Glomerular endothelial cell (primary cell): ENCODE results near the gene ABHD18. TPM values are rescaled to one million over a fixed set of nuclear protein-coding genes. Genes with fewer than 3 reads are reported as not detected.
"Not testable (repeated sequence)": the region's sequence is repeated elsewhere in the genome, so short reads cannot be mapped to it uniquely, and the experiment has no call there.

Experiments
- DNase-seq: peaks from one replicate; pipeline ENCODE4 v3.0.0-alpha.2; 2011; ENCODE audit warnings: low read depth, low spot score; ENCODE audit errors: extremely low read depth
- total RNA-seq: library from RNA; depleted of rRNA; stranded (reverse); fragments of >200 nt; gene quantifications from 2 replicates; pipeline ENCODE4 v1.2.3, GENCODE V29; 2015

The ABHD18 gene
- total RNA-seq, 1 donor from 2014 or later, result 4.9 TPM

GRCh38 chr4:127988638-127989037, 23.4 kb downstream of the ABHD18 start:
- DNase-seq, result no peak

DNA sequence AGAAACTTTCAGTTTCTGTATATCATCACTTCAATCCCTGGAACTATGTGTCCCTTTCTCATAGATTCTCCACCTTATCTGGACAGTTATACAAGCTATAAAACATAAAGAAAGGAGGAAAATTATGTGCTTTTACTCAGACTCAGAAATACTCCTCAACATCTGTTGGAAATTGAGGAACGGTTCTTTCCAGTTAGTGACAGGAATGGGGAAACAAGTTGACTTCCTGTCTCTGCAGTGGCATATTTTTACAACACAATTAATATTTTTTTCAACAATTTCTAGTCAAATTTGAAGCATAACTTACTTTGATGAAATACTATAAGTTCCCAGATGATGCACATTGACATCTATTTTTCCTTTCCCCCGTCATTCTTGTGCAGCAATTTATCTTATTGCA, 27.9 kb downstream of the ABHD18 start:
- DNase-seq, result no peak

- no peak for DNase-seq
Measured at GRCh38 chr4:127995776-127996175, 30.6 kb downstream of the ABHD18 start.

- not testable (repeated sequence) for DNase-seq
Measured at GRCh38 chr4:127996521-127996920, 31.3 kb downstream of the ABHD18 start.

DNA sequence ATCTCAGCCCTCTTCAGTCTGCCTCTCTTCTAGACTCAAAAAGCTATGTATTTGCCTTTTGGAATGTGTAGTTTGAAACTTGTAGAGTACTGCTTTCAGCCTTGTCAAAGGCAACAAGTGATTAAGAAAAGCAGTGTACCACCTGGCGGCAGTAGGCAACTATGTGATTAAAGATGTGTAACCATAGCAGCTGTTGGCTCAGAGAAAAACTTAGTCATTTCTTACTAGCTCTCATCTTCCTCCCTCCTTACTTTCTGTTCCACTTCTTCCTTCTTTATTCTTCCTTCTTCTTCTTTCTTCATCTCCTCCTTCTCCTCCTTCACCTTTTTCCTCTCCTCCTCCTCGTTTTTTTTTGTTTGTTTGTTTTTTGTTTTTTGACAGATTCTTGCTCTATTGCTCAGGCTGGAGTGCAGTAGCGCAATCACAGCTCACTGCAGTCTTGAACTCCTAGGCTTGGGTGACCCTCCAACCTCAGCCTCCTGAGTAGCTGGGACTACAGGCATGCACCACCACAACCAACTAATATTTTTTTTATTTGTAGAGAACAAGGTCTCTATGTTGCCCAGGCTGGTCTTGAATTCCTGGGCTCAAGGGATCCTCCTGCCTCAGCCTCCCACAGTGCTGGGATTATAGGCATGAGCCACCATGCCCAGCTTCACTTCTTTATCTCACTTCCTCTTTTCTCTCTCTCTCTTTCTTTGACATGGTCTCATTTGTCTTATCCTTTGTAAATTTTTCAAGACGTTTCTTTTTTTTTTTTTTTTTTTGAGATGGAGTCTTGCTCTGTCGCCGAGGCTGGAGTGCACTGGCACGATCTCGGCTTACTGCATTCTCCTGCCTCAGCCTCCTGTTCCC, 32.6 kb downstream of the ABHD18 start:
- DNase-seq, result no peak

DNA sequence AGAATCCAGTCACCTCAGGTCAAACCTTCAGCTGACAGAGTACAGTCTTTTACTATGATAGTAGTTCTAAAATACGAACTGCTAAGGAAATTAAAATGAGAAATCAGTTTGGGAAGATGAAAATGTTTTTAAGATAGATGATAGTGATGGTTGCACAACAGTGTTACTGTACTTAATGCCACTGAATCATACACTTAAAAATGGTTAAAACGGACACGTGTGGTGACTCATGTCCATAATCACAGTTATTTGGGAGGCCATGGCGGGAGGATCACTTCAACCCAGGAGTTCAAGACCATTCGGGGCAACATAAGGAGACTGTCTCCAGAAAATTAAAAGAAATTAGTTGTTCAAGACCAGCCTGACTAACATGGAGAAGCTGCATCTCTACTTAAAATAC, 41.4 kb downstream of the ABHD18 start:
- no peak for DNase-seq

DNA sequence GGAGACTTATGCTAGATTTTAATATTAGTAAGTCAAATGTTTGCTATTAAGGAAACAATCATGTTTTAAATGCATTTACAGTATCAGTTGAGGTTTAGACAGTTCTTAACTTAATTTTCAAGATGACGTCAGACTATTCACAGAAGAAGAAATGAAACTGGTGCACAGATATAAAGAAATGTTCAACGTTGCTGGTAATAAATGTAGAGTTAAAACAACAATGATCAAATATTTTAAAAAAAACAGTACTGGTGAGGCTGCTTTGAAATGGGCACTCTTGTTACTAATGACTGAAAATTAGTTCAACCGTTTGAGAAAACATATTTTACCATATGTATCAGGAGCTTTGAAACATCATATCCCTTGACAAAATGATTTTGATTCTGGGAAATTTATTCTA, 44.2 kb downstream of the ABHD18 start:
- DNase-seq, result no peak

DNA sequence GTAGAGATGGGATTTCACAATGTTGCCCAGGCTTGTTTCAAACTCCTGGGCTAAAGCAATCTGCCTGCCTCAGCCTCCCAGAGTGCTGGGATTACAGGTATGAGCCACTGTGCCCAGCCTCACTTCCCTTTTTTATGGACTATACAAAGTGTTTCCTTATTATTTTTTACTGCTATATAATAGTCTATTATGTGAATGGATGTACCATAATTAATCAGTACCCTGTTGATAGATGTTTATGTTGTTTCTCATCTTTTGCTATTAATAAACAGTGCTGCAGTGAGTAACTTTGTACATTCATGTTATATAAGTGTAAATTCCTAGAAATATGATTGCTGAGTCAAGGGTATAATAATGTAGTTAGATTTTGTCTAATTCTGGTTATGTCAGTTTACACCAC, 60.1 kb downstream of the ABHD18 start:
- no peak for DNase-seq

GRCh38 chr4:128029907-128030306, 64.7 kb downstream of the ABHD18 start:
- DNase-seq, result no peak

DNA sequence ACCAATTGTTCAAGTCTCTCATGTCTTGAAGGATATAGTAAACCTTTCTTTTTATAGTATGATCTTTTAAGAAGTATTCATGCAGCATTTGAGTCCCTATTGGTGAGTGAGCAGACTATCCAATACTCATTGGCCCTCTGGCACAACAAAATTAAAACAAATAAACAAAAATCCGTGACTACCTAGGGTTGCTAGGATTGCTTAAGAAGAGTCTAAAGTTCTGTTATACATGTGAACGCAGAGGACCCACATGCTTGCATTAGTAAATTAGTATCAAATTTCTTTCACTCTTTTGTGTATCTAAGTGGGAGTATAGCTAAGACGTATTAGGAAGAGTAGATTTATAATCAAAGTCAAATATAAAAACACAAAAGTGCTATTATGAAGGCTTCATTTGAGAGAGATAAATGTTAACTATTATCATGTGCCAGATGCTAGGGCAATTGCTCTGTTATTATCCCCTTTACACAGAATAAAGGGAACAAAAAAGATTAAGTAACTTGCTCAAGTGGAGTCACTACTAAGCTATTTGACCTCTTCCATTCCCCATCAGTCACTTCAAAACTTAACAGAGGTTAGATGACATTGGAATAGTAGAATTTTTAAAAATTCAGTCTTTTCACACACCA, 66.7 kb downstream of the ABHD18 start:
- DNase-seq, result no peak

DNA sequence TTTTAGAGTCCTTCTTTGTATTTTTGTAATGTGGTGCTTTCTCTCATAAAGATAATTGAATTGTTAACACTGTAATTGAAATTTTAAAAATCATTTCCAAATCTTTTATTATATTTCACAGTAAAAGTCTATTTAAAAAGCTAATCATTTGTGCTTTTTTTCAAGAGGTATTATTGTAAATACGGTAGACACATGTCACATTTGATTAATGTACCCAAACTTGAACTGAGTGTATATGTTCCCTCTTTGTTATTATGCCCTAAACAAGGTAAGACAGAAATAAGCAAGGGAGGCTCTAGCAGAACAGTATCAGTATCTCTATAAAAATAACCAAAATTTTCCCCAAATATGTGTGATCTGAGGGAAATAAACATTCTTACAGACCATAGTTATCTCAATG, 74.4 kb downstream of the ABHD18 start:
- no peak for DNase-seq

DNA sequence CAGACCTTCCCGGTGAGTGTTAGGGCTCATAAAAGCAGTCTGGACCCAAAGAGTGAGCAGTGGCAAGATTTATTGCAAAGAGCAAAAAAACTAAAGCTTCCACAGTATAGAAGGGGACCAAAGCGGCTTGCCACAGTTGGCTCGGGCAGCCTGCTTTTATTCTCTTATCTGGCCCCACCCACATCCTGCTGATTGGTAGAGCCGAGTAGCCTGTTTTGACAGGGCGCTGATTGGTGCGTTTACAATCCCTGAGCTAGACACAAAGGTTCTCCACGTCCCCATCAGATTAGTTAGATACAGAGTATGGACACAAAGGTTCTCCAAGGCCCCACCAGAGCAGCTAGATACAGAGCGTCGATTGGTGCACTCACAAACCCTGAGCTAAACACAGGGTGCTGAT, 81.8 kb downstream of the ABHD18 start:
- not testable (repeated sequence) for DNase-seq

DNA sequence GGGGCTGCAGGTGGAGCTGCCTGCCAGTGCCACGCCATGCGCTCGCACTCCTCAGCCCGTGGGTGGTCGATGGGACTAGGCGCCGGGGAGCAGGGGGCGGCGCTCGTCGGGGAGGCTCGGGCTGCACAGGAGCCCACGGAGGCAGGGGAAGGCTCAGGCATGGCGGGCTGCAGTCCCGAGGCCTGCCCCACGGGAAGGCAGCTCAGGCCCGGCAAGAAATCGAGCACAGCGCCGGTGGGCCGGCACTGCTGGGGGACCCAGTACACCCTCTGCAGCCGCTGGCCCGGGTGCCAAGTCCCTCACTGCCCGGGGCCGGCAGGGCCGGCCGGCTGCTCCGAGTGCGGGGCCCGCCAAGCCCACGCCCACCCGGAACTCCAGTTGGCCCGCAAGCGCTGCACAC, 82.3 kb downstream of the ABHD18 start:
- DNase-seq, result not testable (repeated sequence)

DNA sequence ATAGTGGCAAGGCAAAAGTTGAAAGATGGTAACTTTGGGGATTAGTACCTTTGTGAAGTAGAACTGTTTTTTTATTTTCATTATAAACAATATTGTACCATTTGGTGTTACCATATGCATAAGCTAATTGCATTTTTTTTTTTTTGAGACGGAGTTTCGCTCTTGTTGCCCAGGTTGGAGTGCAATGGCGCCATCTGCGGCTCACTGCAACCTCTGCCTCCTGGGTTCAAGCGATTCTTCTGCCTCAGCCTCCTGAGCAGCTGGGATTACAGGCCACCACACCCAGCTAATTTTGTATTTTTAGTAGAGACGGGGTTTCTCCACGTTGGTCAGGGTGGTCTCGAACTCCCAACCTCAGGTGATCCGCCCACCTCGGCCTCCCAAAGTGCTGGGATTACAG, 86.0 kb downstream of the ABHD18 start:
- not testable (repeated sequence) for DNase-seq

DNA sequence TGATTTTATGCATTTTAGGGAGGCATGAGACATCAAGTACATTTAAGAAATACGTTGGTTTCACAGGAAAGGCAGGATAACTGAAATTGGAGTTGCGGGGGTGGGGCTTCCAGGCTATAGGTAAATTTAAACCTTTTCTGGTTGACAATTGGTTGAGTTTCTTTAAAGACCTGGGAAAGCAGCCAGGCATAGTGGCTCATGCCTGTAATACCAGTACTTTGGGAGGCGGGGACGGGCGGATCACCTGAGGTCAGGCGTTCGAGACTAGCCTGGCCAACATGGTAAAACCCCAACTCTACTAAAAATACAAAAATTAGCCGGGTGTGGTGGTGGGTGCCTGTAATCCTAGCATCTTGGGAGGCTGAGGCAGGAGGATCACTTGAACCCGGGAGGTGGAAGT, 89.7 kb downstream of the ABHD18 start:
- not testable (repeated sequence) for DNase-seq

- DNase-seq, result not testable (repeated sequence)
Measured at GRCh38 chr4:128055441-128056206, 90.4 kb downstream of the ABHD18 start.

- no peak for DNase-seq
Measured at GRCh38 chr4:128056396-128056795, 91.2 kb downstream of the ABHD18 start.

- no peak for DNase-seq
Measured at GRCh38 chr4:128060121-128060698, 95.0 kb downstream of the ABHD18 start.

DNA sequence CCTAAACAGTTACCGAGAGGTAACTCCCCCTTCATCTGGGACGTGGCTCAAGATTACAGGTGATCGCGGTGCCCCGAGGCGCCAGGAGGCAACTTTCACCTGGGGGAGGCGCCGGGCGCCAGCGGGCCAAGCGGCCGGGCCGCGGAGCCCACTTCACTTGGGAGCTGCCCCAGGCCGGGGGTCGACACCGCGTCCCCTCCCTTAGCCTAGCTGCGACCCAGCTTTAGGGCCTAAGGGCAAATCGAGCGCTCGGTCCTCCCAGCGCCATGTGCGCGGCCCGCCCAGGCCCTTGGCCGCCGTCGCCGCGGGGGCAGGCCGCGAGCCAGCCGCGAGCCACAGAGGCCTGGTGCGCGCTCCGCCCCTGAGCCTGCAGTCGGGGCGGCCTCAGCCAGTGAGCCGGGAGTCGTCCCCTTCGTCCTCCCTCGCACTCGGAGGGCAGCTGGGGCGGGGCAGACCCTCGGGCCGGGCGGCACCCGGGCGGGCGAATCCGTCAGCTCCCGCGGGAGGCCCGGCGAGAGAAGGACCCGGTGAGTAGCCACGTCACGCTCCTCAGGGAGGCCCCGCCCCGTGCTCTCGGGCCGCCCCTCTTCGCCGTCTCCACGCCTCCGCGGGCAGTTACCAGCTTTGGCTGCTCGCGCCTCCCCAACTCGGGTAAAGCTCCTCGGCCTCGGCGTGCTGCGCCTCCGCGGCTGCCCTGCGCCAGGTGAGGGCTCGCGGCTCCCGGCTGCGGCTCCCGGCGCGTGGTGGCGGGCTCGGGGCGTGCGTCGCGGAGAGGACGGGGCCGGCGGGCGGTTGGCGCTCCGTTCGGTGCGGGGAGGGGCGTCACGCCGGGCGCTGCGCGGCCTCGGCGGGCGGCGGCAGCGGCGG, 95.7 kb downstream of the ABHD18 start, which contains the start of gene LARP1B:
TSS of gene LARP1B (plus strand) at position 614 of the 867 bp plus-strand sequence. CDS start 13,640 bp downstream, outside the sequence.
- DNase-seq, result peak; percentile 48
